Upper lobe of left lung (tissue), 4 donors: ENCODE data around the gene FGF13.

Experiments used
- EP300 ChIP-seq, 4 donors: sonication (generic); formaldehyde crosslinking; IDR thresholded peaks; one replicate each; pipeline ENCODE4 v1.5.1; 2017; ENCODE audit warnings: antibody characterized with exemption in 4 of 4, control low read depth in 2 of 4
- POLR2AphosphoS5 ChIP-seq, 2 donors: sonication (generic); formaldehyde crosslinking; IDR thresholded peaks; one replicate each; pipeline ENCODE4 v1.5.1; 2017; ENCODE audit warnings: antibody characterized with exemption in 2 of 2

GRCh38 chrX:138690591-138690990 is 20.9 kb downstream of the FGF13 start:
- no peak for TF ChIP-seq POLR2AphosphoS5 (IDR thresholded peaks at IDR 0.05)
- no peak for TF ChIP-seq EP300 (IDR thresholded peaks at IDR 0.05)
